Cardiac fibroblast (primary cell): ENCODE data around the gene ATP6V1G1.

Experiments used
- DNase-seq, 2 donors: peaks; one replicate each; pipeline versions ENCODE4 v3.0.0 to v3.0.0-alpha.2; 2010; ENCODE audit warnings: low read depth in 2 of 2
- H3K4me3 ChIP-seq, 2 donors: replicated peaks in 1 of 2; 1 replicate in 1 of 2; 2 replicates in 1 of 2; pipeline ENCODE4 v1.5.1; 2011; ENCODE audit warnings: low read depth in 2 of 2, low read length in 2 of 2, mild to moderate bottlenecking in 2 of 2, moderate library complexity in 1 of 2
- CTCF ChIP-seq: IDR thresholded peaks from one replicate; pipeline ENCODE4 v1.5.1; 2011; ENCODE audit warnings: low read depth, mild to moderate bottlenecking, low read length, inconsistent platforms

Gene ATP6V1G1

GRCh38 chr9:114606068-114606467, 18.5 kb downstream of the ATP6V1G1 start:
- DNase-seq = peak in 1 of 2 donors; percentile 25
- no peak overlapping the region for H3K4me3 ChIP-seq
- TF ChIP-seq CTCF = no peak

GRCh38 chr9:114606597-114607207, 19.1 kb downstream of the ATP6V1G1 start:
- DNase-seq = peak; percentile 84 to 91
- TF ChIP-seq CTCF = no peak
- H3K4me3 ChIP-seq = no peak overlapping the region

GRCh38 chr9:114607671-114608524, 20.3 kb downstream of the ATP6V1G1 start:
- no peak for DNase-seq
- no peak for TF ChIP-seq CTCF

GRCh38 chr9:114608525-114608796, 20.9 kb downstream of the ATP6V1G1 start:
- DNase-seq = no peak
- no peak for TF ChIP-seq CTCF
- no peak overlapping the region for H3K4me3 ChIP-seq

More at GRCh38 chr9:114607671-114608524, 20.3 kb downstream of the ATP6V1G1 start:
- H3K4me3 ChIP-seq = no peak overlapping the region

GRCh38 chr9:114611516-114612271, 24.1 kb downstream of the ATP6V1G1 start:
- peak overlapping the region; percentile 55 to 64 for H3K4me3 ChIP-seq
- TF ChIP-seq CTCF = no peak
- peak; percentile 72 to 73 for DNase-seq

GRCh38 chr9:114612272-114612923, 24.8 kb downstream of the ATP6V1G1 start:
- H3K4me3 ChIP-seq = peak overlapping the region; percentile 55 to 64
- TF ChIP-seq CTCF = no peak
- DNase-seq = no peak
